ENCODE data around the gene SCP2. TPM values are rescaled to one million over a fixed set of nuclear protein-coding genes. Genes with fewer than 3 reads are reported as not detected.
A peak's percentile ranks its signal among the peaks of the same experiment; 100 is the strongest.

The SCP2 gene
- 100 to 1,000 TPM; 228 to 272 (median 267) TPM for total RNA-seq
- long read RNA-seq, donor 1, transcript SCP2-207 (5 exons, 894 nt) = major isoform, 107 of 216 reads
- long read RNA-seq, donor 1, transcript SCP2-203 (16 exons, 2,811 nt) = minor isoform, 86 of 216 reads
- long read RNA-seq, donor 1, partial matches to known transcripts = 7 of 216 reads
- long read RNA-seq, donor 1, other reads (novel, unspliced or antisense) = 9 of 216 reads
- long read RNA-seq, donor 2, transcript SCP2-205 (4 exons, 1,298 nt) = minor isoform, 9 of 252 reads
- long read RNA-seq, donor 2, transcript SCP2-207 (5 exons, 894 nt) = major isoform, 175 of 252 reads
- long read RNA-seq, donor 2, transcript SCP2-203 (16 exons, 2,811 nt) = minor isoform, 39 of 252 reads
- long read RNA-seq, donor 2, partial matches to known transcripts = 18 of 252 reads
- long read RNA-seq, donor 2, other reads (novel, unspliced or antisense) = 8 of 252 reads

- H3K9me3 ChIP-seq = no peaks in the 10 kb centered on the region
- DNase-seq (peak; percentile 82 to 90 (median 90)), ATAC-seq (peak; percentile 96)
- peaks cover 5% of the 10 kb centered on the region for H3K4me1 ChIP-seq (ENCODE audit: low read depth)
- intact Hi-C loops (cut with DNase I, micrococcal nuclease) = no loop called here
- H3K36me3 ChIP-seq (ENCODE audit: low read depth) = no peaks in the 10 kb centered on the region
- no peak for TF ChIP-seq CTCF (IDR thresholded peaks at IDR 0.05)
- peak within 1 kb of the TSS; percentile 55 for H3K4me3 ChIP-seq
Observed at GRCh38 chr1:52927212-52928014, at the start of gene SCP2. TSS of gene SCP2 (plus strand) at chr1:52927276. CDS start at chr1:52927397, 121 bp downstream.

- intact Hi-C loops (cut with DNase I, micrococcal nuclease) = no loop called here
- ATAC-seq = no peak
- no peak for TF ChIP-seq CTCF (IDR thresholded peaks at IDR 0.05)
Observed at GRCh38 chr1:52877554-52877953, 49.5 kb upstream of the SCP2 start.

GRCh38 chr1:52880206-52880605 is 46.9 kb upstream of the SCP2 start:
- DNase-seq (no peak), ATAC-seq (no peak)
- TF ChIP-seq CTCF (IDR thresholded peaks at IDR 0.05) = no peak
- no peaks in the 10 kb centered on the region for H3K9me3 ChIP-seq
- no peaks in the 10 kb centered on the region for H3K4me1 ChIP-seq (ENCODE audit: low read depth)
- H3K36me3 ChIP-seq (ENCODE audit: low read depth) = no peaks in the 10 kb centered on the region
- H3K4me3 ChIP-seq = no peak overlapping the region
- intact Hi-C loops (cut with DNase I, micrococcal nuclease) = no loop called here

More at GRCh38 chr1:52877554-52877953, 49.5 kb upstream of the SCP2 start:
- DNase-seq = no peak
- H3K4me1 ChIP-seq (ENCODE audit: low read depth) = no peaks in the 10 kb centered on the region
- H3K9me3 ChIP-seq = no peaks in the 10 kb centered on the region
- H3K36me3 ChIP-seq (ENCODE audit: low read depth) = no peaks in the 10 kb centered on the region
- no peak overlapping the region for H3K4me3 ChIP-seq

GRCh38 chr1:52887483-52887882 is 39.6 kb upstream of the SCP2 start:
- no peak for DNase-seq
- no peak for TF ChIP-seq CTCF (IDR thresholded peaks at IDR 0.05)
- no peak overlapping the region for H3K4me3 ChIP-seq
- H3K9me3 ChIP-seq = no peaks in the 10 kb centered on the region
- no peaks in the 10 kb centered on the region for H3K36me3 ChIP-seq (ENCODE audit: low read depth)
- no peak for ATAC-seq
- intact Hi-C loops (cut with DNase I, micrococcal nuclease) = no loop called here
- no peaks in the 10 kb centered on the region for H3K4me1 ChIP-seq (ENCODE audit: low read depth)

- ATAC-seq = no peak
- Histone ChIP-seq H3K9me3 (no peaks in the 10 kb centered on the region), H3K4me3 (no peak overlapping the region), H3K4me1 (ENCODE audit: low read depth) (no peaks in the 10 kb centered on the region), H3K36me3 (ENCODE audit: low read depth) (no peaks in the 10 kb centered on the region)
- DNase-seq = no peak
- intact Hi-C loops (cut with DNase I, micrococcal nuclease) = no loop called here
- TF ChIP-seq CTCF (IDR thresholded peaks at IDR 0.05) = no peak
Observed at GRCh38 chr1:52892424-52893215, 34.5 kb upstream of the SCP2 start.
